A549 (cell line): Measurements from ENCODE around the gene NRXN3. TPM values are rescaled to one million over a fixed set of nuclear protein-coding genes. Genes with fewer than 3 reads are reported as not detected.

Experiments used
- ATAC-seq, 2 experiments: fragments of 200-7000 bp in 1 of 2; fragments of >200 bp in 1 of 2; cut with Nextera tagmentation in 1 of 2; cut with Tn5 transposase in 1 of 2; 3 replicates each; pipeline versions ENCODE4 v1.8.0 to v1.9.1; 2018 to 2020; ENCODE audit warnings: mild to moderate bottlenecking in 1 of 2, moderate library complexity in 1 of 2
- CTCF ChIA-PET: fragments of 300-600 bp; sonication (Branson Sonifier 250); formaldehyde crosslinking; extraction: SDS; loops from one replicate; lab custom pipeline; 2021; ENCODE audit warnings: antibody characterized with exemption, inconsistent platforms; lab: Yijun Ruan, JAX
- POLR2A ChIA-PET: fragments of 350-600 bp; formaldehyde crosslinking; extraction: SDS; loops from one replicate; lab custom pipeline; 2021; ENCODE audit warnings: antibody characterized with exemption, inconsistent platforms; lab: Yijun Ruan, JAX
- DNase-seq, 2 experiments: peaks; one replicate each; pipeline versions ENCODE4 v3.0.0 to v3.0.0-alpha.2; 2011 to 2016; ENCODE audit warnings: low read depth in 1 of 2, low spot score in 1 of 2
- FAIRE-seq: peaks from 2 replicates; lab custom pipeline; 2011; peaks lifted over from hg19 to GRCh38; lab: Jason Lieb, UNC
- H3K27ac ChIP-seq, 2 experiments: fragments of >200 bp; sonication (Bioruptor Twin); formaldehyde crosslinking; 3 replicates each; pipeline ENCODE4 v1.5.1; 2016 to 2017
- H3K4me1 ChIP-seq: fragments of >200 bp; sonication (Bioruptor Twin); formaldehyde crosslinking; 3 replicates; pipeline ENCODE4 v1.6.1; 2016
- H3K4me2 ChIP-seq: fragments of >200 bp; sonication (Bioruptor Twin); formaldehyde crosslinking; 3 replicates; pipeline ENCODE4 v1.6.1; 2016
- H3K4me3 ChIP-seq: fragments of >200 bp; sonication (Bioruptor Twin); formaldehyde crosslinking; 3 replicates; pipeline ENCODE4 v1.5.1; 2016
- H3K9me3 ChIP-seq: fragments of >200 bp; sonication (Bioruptor Twin); formaldehyde crosslinking; 3 replicates; pipeline ENCODE4 v1.6.1; 2016
- BCL3 ChIP-seq: fragments of >200 bp; sonication (Bioruptor Twin); formaldehyde crosslinking; IDR thresholded peaks from 3 replicates; pipeline ENCODE4 v1.6.1; 2016
- CBX8 ChIP-seq: fragments of 200-600 bp; sonication (generic); IDR thresholded peaks from 2 replicates; pipeline ENCODE4 v1.6.1; 2016
- CHD2 ChIP-seq: fragments of 150-350 bp; IDR thresholded peaks from 2 replicates; pipeline ENCODE4 v1.6.1; 2014; ENCODE audit warnings: low read length; ENCODE audit not compliant: partially characterized antibody
- E2F6 ChIP-seq: IDR thresholded peaks from 2 replicates; pipeline ENCODE4 v1.6.1; 2012; ENCODE audit warnings: low read depth, borderline replicate concordance
- FOSL2 ChIP-seq, 2 experiments: fragments of 450-650 bp in 1 of 2; fragments of >200 bp in 1 of 2; sonication (Bioruptor Twin) in 1 of 2; formaldehyde crosslinking; IDR thresholded peaks; 2 replicates each; pipeline versions ENCODE4 v1.5.0 to v1.6.1; 2016 to 2020; ENCODE audit warnings: mild to moderate bottlenecking in 1 of 2, moderate library complexity in 1 of 2
- GATA3 ChIP-seq: IDR thresholded peaks from 2 replicates; pipeline ENCODE4 v1.6.1; 2012; ENCODE audit warnings: borderline replicate concordance
- HDAC2 ChIP-seq: fragments of 200-600 bp; sonication (generic); IDR thresholded peaks from 2 replicates; pipeline ENCODE4 v1.6.1; 2016
- HMGXB4 ChIP-seq: fragments of 250-450 bp; sonication (Bioruptor Pico); IDR thresholded peaks from 2 replicates; pipeline ENCODE4 v1.5.0; 2021; ENCODE audit warnings: mild to moderate bottlenecking, moderate library complexity, borderline replicate concordance
- HOXB13 ChIP-seq: fragments of 250-450 bp; sonication (Bioruptor Pico); IDR thresholded peaks from 2 replicates; pipeline ENCODE4 v1.5.0; 2020; ENCODE audit warnings: low read depth, mild to moderate bottlenecking, moderate library complexity
- KDM1A ChIP-seq: fragments of 200-600 bp; sonication (generic); IDR thresholded peaks from 2 replicates; pipeline ENCODE4 v1.6.1; 2016; ENCODE audit warnings: low read depth, mild to moderate bottlenecking
- MAZ ChIP-seq: fragments of 150-350 bp; IDR thresholded peaks from 2 replicates; pipeline ENCODE4 v1.6.1; 2014; ENCODE audit warnings: antibody characterized with exemption, low read depth, low read length, borderline replicate concordance
- NPAS2 ChIP-seq: fragments of 250-450 bp; sonication (Bioruptor Pico); IDR thresholded peaks from 2 replicates; pipeline ENCODE4 v1.8.0; 2022; ENCODE audit warnings: mild to moderate bottlenecking, moderate library complexity, borderline replicate concordance
- RARB ChIP-seq: fragments of 250-450 bp; sonication (Bioruptor Pico); IDR thresholded peaks from 2 replicates; pipeline ENCODE4 v1.8.0; 2021; ENCODE audit warnings: mild to moderate bottlenecking, moderate library complexity
- RCOR1 ChIP-seq: fragments of 150-350 bp; IDR thresholded peaks from 2 replicates; pipeline ENCODE4 v1.6.1; 2014; ENCODE audit warnings: antibody characterized with exemption, low read length, low read depth
- REST ChIP-seq: fragments of 200-600 bp; sonication (generic); IDR thresholded peaks from 2 replicates; pipeline ENCODE4 v1.6.1; 2016; ENCODE audit warnings: antibody characterized with exemption, mild to moderate bottlenecking, moderate library complexity
- RFX5 ChIP-seq: fragments of 450-650 bp; IDR thresholded peaks from 2 replicates; pipeline ENCODE4 v1.7.1; 2014; ENCODE audit warnings: antibody characterized with exemption, mild to moderate bottlenecking, moderate library complexity
- USF2 ChIP-seq: fragments of 450-650 bp; IDR thresholded peaks from 2 replicates; pipeline ENCODE4 v1.6.1; 2014; ENCODE audit warnings: antibody characterized with exemption
- ZC3H11A ChIP-seq: fragments of 450-650 bp; IDR thresholded peaks from 2 replicates; pipeline ENCODE4 v1.6.1; 2014; ENCODE audit warnings: antibody characterized with exemption, mild to moderate bottlenecking
- ZFP36 ChIP-seq: fragments of 450-650 bp; IDR thresholded peaks from 2 replicates; pipeline ENCODE4 v1.6.1; 2014; ENCODE audit warnings: borderline replicate concordance; ENCODE audit not compliant: partially characterized antibody
- WGBS: methylation state at CpG from one replicate; pipeline ENCODE4 v1.1.6; 2017; ENCODE audit errors: missing lambda C conversion rate; 5-methylcytosine and 5-hydroxymethylcytosine counted together
- polyA plus RNA-seq, 4 experiments: library from polyadenylated mRNA; depleted of rRNA in 3 of 4; stranded (reverse); fragments of >200 nt; fragmentation: RNase III in 1 of 4; extraction: RNeasy Plus Mini Kit Qiagen cat#74134 plus additional on column Dnase treatment in 1 of 4; gene quantifications; 2 replicates in 3 of 4; 3 replicates in 1 of 4; pipeline ENCODE4 v1.2.3, GENCODE V29; 2011 to 2017
- TF ChIP-seq, protein P1 (sequence below): fragments of 250-450 bp; sonication (Bioruptor Pico); IDR thresholded peaks from 2 replicates; pipeline ENCODE4 v1.5.0; 2020; ENCODE audit warnings: low read depth, mild to moderate bottlenecking, moderate library complexity
- TF ChIP-seq, protein P2 (sequence below): fragments of >200 bp; sonication (Bioruptor Twin); formaldehyde crosslinking; IDR thresholded peaks from 2 replicates; pipeline ENCODE4 v1.6.1; 2016

NRXN3 gene
- polyA plus RNA-seq, 2 of the 4 experiments (the other 2 are of a cell fraction) = 0.62 to 2.3 TPM

- no peak for TF ChIP-seq HOXB13 (CRISPR knock-in tag)
- TF ChIP-seq RCOR1 = no peak
- TF ChIP-seq RARB (CRISPR knock-in tag) = no peak
- no peak for TF ChIP-seq ZC3H11A
- TF ChIP-seq, all 56 proteins: peak for 0
Observed at GRCh38 chr14:79698298-79698711, 1528.1 kb downstream of the NRXN3 start (continued).

GRCh38 chr14:79699206-79699605 is 1529.0 kb downstream of the NRXN3 start:
- CTCF ChIA-PET = interaction anchor here (0.6 to 1.6 kb wide), 2 partner anchors 13 to 50 kb away, joined by 3 to 4 read pairs; no protein-coding TSS in a partner anchor
- Histone ChIP-seq H3K9me3 (no peaks in the 10 kb centered on the region), H3K27ac (no peak overlapping the region), H3K4me1 (no peaks in the 10 kb centered on the region), H3K4me3 (no peak overlapping the region), H3K4me2 (no peak overlapping the region)
- 13% methylated on average over 2 of the region's 2 CpGs for WGBS
- no peak for DNase-seq
- FAIRE-seq = no peak
- ATAC-seq = no peak
- POLR2A ChIA-PET = no interaction called here
- TF ChIP-seq REST (no peak), E2F6 (no peak), CHD2 (no peak), MAZ (no peak), RFX5 (no peak), HDAC2 (no peak)
- TF ChIP-seq, protein P1, sequence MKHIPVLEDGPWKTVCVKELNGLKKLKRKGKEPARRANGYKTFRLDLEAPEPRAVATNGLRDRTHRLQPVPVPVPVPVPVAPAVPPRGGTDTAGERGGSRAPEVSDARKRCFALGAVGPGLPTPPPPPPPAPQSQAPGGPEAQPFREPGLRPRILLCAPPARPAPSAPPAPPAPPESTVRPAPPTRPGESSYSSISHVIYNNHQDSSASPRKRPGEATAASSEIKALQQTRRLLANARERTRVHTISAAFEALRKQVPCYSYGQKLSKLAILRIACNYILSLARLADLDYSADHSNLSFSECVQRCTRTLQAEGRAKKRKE = no peak
- TF ChIP-seq, protein P2, sequence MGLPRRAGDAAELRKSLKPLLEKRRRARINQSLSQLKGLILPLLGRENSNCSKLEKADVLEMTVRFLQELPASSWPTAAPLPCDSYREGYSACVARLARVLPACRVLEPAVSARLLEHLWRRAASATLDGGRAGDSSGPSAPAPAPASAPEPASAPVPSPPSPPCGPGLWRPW = no peak

DNA sequence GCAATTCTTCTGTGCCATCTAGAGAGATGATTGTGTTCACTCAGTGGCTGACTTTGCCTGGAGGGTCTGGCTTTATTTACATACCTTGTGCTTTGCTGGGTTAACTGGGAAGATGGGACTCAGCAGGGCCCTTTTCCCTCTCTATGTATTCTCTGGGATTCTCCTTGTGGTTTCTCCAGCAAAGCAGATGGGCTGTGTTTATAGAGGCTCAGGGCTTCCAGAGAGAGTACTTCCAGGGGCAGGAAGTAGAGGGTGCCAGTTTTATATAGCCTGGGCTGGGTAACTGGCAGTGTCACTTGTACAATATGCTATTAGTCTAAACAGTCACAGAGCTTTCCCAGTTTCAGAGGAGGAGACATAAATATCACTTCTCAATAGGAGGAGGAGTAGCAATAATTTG is 1531.2 kb downstream of the NRXN3 start:
- CTCF ChIA-PET = no interaction called here
- H3K4me1 ChIP-seq = no peaks in the 10 kb centered on the region
- DNase-seq (no peak), FAIRE-seq (no peak), ATAC-seq (no peak)
- no peak for TF ChIP-seq HMGXB4 (CRISPR knock-in tag)
- no peak for TF ChIP-seq KDM1A
- no peak overlapping the region for H3K4me2 ChIP-seq
- H3K4me3 ChIP-seq = no peak overlapping the region
- H3K9me3 ChIP-seq = no peaks in the 10 kb centered on the region
- POLR2A ChIA-PET = no interaction called here
- H3K27ac ChIP-seq = no peak overlapping the region

- Histone ChIP-seq H3K9me3 (no peaks in the 10 kb centered on the region), H3K4me1 (no peaks in the 10 kb centered on the region), H3K27ac (no peak overlapping the region), H3K4me3 (no peak overlapping the region), H3K4me2 (no peak overlapping the region)
- DNase-seq = no peak
- WGBS = 10% methylated on average over 1 of the region's 1 CpG
- ATAC-seq = no peak
- FAIRE-seq = no peak
- CTCF ChIA-PET = no interaction called here
- POLR2A ChIA-PET = no interaction called here
- TF ChIP-seq USF2 (no peak), NPAS2 (CRISPR knock-in tag) (no peak), CBX8 (no peak), BCL3 (no peak), ZFP36 (no peak), GATA3 (no peak), CHD2 (no peak), FOSL2 (IDR thresholded peaks at IDR 0.05) (no peak), FOSL2 (CRISPR knock-in tag; IDR thresholded peaks at IDR 0.05) (no peak)
- TF ChIP-seq, protein P2 = no peak
Observed at GRCh38 chr14:79702197-79702596, 1532.0 kb downstream of the NRXN3 start.
